ENCODE measurements around the gene RTRAF. TPM values are rescaled to one million over a fixed set of nuclear protein-coding genes. Genes with fewer than 3 reads are reported as not detected.

RTRAF gene
- total and polyA plus RNA-seq, 2 of the 8 experiments (the other 6 are each of a cell fraction or from before 2014, with no cell fraction given), result 149 to 359 TPM

DNA sequence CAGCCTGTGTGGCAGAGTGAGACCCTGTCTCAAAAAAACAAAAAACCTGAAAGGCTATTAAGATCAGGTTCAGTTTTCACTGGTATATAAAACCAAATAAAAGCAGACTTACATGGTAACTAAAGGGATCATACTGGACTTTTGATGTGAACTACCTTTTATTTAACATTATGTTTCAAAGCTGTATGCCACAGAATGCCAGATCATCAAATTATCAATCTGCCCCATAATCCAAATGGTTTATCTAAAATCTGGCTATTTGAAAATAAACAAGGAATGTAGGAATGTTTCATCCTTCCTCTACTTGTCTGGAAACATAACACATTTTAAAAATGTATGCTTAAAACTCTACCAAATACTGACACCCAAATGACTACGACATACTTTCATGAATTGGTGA is 65.3 kb downstream of the RTRAF start (continued):
- TF ChIP-seq, protein P1, sequence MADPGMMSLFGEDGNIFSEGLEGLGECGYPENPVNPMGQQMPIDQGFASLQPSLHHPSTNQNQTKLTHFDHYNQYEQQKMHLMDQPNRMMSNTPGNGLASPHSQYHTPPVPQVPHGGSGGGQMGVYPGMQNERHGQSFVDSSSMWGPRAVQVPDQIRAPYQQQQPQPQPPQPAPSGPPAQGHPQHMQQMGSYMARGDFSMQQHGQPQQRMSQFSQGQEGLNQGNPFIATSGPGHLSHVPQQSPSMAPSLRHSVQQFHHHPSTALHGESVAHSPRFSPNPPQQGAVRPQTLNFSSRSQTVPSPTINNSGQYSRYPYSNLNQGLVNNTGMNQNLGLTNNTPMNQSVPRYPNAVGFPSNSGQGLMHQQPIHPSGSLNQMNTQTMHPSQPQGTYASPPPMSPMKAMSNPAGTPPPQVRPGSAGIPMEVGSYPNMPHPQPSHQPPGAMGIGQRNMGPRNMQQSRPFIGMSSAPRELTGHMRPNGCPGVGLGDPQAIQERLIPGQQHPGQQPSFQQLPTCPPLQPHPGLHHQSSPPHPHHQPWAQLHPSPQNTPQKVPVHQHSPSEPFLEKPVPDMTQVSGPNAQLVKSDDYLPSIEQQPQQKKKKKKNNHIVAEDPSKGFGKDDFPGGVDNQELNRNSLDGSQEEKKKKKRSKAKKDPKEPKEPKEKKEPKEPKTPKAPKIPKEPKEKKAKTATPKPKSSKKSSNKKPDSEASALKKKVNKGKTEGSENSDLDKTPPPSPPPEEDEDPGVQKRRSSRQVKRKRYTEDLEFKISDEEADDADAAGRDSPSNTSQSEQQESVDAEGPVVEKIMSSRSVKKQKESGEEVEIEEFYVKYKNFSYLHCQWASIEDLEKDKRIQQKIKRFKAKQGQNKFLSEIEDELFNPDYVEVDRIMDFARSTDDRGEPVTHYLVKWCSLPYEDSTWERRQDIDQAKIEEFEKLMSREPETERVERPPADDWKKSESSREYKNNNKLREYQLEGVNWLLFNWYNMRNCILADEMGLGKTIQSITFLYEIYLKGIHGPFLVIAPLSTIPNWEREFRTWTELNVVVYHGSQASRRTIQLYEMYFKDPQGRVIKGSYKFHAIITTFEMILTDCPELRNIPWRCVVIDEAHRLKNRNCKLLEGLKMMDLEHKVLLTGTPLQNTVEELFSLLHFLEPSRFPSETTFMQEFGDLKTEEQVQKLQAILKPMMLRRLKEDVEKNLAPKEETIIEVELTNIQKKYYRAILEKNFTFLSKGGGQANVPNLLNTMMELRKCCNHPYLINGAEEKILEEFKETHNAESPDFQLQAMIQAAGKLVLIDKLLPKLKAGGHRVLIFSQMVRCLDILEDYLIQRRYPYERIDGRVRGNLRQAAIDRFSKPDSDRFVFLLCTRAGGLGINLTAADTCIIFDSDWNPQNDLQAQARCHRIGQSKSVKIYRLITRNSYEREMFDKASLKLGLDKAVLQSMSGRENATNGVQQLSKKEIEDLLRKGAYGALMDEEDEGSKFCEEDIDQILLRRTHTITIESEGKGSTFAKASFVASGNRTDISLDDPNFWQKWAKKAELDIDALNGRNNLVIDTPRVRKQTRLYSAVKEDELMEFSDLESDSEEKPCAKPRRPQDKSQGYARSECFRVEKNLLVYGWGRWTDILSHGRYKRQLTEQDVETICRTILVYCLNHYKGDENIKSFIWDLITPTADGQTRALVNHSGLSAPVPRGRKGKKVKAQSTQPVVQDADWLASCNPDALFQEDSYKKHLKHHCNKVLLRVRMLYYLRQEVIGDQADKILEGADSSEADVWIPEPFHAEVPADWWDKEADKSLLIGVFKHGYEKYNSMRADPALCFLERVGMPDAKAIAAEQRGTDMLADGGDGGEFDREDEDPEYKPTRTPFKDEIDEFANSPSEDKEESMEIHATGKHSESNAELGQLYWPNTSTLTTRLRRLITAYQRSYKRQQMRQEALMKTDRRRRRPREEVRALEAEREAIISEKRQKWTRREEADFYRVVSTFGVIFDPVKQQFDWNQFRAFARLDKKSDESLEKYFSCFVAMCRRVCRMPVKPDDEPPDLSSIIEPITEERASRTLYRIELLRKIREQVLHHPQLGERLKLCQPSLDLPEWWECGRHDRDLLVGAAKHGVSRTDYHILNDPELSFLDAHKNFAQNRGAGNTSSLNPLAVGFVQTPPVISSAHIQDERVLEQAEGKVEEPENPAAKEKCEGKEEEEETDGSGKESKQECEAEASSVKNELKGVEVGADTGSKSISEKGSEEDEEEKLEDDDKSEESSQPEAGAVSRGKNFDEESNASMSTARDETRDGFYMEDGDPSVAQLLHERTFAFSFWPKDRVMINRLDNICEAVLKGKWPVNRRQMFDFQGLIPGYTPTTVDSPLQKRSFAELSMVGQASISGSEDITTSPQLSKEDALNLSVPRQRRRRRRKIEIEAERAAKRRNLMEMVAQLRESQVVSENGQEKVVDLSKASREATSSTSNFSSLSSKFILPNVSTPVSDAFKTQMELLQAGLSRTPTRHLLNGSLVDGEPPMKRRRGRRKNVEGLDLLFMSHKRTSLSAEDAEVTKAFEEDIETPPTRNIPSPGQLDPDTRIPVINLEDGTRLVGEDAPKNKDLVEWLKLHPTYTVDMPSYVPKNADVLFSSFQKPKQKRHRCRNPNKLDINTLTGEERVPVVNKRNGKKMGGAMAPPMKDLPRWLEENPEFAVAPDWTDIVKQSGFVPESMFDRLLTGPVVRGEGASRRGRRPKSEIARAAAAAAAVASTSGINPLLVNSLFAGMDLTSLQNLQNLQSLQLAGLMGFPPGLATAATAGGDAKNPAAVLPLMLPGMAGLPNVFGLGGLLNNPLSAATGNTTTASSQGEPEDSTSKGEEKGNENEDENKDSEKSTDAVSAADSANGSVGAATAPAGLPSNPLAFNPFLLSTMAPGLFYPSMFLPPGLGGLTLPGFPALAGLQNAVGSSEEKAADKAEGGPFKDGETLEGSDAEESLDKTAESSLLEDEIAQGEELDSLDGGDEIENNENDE (IDR thresholded peaks at IDR 0.05; ENCODE audit: insufficient replicate concordance, low read length), result no peak

Measured in H1 (cell line).